DOHH2 (cell line): ENCODE results near the gene OR4K13.

ENCODE experiments used
- H3F3A ChIP-seq: fragments of 200-600 bp; sonication (generic), shearing (Covaris generic); 2 replicates; pipeline ENCODE4 v1.6.0; 2016; ENCODE audit warnings: antibody characterized with exemption, mild to moderate bottlenecking; ENCODE audit not compliant: control insufficient read depth, insufficient read depth
- H3K27ac ChIP-seq: fragments of 200-600 bp; sonication (generic); 2 replicates; pipeline ENCODE4 v1.5.1; 2014; ENCODE audit warnings: low read depth, mild to moderate bottlenecking, low read length, moderate library complexity
- H3K27me3 ChIP-seq: fragments of 200-600 bp; sonication (generic); 2 replicates; pipeline ENCODE4 v1.6.1; 2014; ENCODE audit warnings: mild to moderate bottlenecking, low read length, mixed read lengths; ENCODE audit not compliant: control insufficient read depth
- H3K36me3 ChIP-seq: fragments of 200-600 bp; sonication (generic); 2 replicates; pipeline ENCODE4 v1.6.1; 2014; ENCODE audit warnings: mild to moderate bottlenecking, low read length, moderate library complexity, mixed read lengths; ENCODE audit not compliant: control insufficient read depth
- H3K4me1 ChIP-seq: fragments of 200-600 bp; sonication (generic); 2 replicates; pipeline ENCODE4 v1.6.1; 2014; ENCODE audit warnings: mild to moderate bottlenecking, low read length, mixed read lengths; ENCODE audit not compliant: control insufficient read depth
- H3K4me2 ChIP-seq: fragments of 200-600 bp; sonication (generic); 2 replicates; pipeline ENCODE4 v1.6.0; 2014; ENCODE audit warnings: mild to moderate bottlenecking, low read length, moderate library complexity
- H3K4me3 ChIP-seq: fragments of 200-600 bp; sonication (generic); 2 replicates; pipeline ENCODE4 v1.5.1; 2014; ENCODE audit warnings: mild to moderate bottlenecking, low read length, mixed read lengths
- H3K79me2 ChIP-seq: fragments of 200-600 bp; sonication (generic); 2 replicates; pipeline ENCODE4 v1.6.1; 2014; ENCODE audit warnings: mild to moderate bottlenecking, low read length, mixed read lengths; ENCODE audit not compliant: control insufficient read depth
- H3K9me2 ChIP-seq: fragments of 200-600 bp; sonication (generic); replicated peaks from 2 replicates; pipeline ENCODE4 v1.6.1; 2014; ENCODE audit warnings: mild to moderate bottlenecking, low read length, mixed read lengths; ENCODE audit not compliant: control insufficient read depth
- H3K9me3 ChIP-seq: fragments of 200-600 bp; sonication (generic); 2 replicates; pipeline ENCODE4 v1.6.1; 2014; ENCODE audit warnings: antibody characterized with exemption, low read length, mixed read lengths; ENCODE audit not compliant: control insufficient read depth, insufficient read depth
- H4K20me1 ChIP-seq: fragments of 200-600 bp; sonication (generic); 2 replicates; pipeline ENCODE4 v1.6.0; 2014; ENCODE audit warnings: low read depth, mild to moderate bottlenecking, antibody characterized with exemption, low read length, moderate library complexity; ENCODE audit not compliant: control insufficient read depth, insufficient read depth
- EZH2phosphoT487 ChIP-seq: fragments of 200-600 bp; sonication (generic); IDR thresholded peaks from 2 replicates; pipeline ENCODE4 v1.6.1; 2017; ENCODE audit warnings: borderline replicate concordance, mild to moderate bottlenecking, antibody characterized with exemption, low read length, moderate library complexity, mixed read lengths
- TF ChIP-seq, protein P1 (sequence below): fragments of 200-600 bp; sonication (generic); IDR thresholded peaks from one replicate; pipeline ENCODE4 v1.5.1; 2014; ENCODE audit warnings: antibody characterized with exemption, mild to moderate bottlenecking, low read depth, low read length; ENCODE audit not compliant: poor library complexity, severe bottlenecking

The OR4K13 gene

DNA sequence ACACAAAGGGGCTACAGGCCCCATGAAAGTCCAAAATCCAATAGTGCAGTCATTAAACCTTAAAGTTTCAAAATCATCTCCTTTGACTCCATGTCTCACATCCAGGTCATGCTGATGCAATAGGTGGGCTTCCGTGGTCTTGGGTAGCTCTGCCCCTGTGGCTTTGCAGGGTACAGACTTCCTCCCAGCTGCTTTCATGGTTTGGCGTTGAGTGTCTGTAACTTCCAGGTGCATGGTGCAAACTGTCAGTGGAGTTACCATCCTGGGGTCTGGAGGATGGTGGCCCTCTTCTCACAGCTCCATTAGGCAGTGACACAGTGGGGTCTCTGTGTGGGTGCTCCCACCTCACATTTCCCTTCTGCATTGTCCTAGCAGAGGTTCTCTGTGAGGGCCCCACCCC lies 42.4 kb downstream of the OR4K13 start:
- TF ChIP-seq, protein P1, sequence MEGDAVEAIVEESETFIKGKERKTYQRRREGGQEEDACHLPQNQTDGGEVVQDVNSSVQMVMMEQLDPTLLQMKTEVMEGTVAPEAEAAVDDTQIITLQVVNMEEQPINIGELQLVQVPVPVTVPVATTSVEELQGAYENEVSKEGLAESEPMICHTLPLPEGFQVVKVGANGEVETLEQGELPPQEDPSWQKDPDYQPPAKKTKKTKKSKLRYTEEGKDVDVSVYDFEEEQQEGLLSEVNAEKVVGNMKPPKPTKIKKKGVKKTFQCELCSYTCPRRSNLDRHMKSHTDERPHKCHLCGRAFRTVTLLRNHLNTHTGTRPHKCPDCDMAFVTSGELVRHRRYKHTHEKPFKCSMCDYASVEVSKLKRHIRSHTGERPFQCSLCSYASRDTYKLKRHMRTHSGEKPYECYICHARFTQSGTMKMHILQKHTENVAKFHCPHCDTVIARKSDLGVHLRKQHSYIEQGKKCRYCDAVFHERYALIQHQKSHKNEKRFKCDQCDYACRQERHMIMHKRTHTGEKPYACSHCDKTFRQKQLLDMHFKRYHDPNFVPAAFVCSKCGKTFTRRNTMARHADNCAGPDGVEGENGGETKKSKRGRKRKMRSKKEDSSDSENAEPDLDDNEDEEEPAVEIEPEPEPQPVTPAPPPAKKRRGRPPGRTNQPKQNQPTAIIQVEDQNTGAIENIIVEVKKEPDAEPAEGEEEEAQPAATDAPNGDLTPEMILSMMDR, result no peak
- TF ChIP-seq EZH2phosphoT487, result no peak
- no peaks in the 10 kb centered on the region for H3K9me2 ChIP-seq
- H3K4me3 ChIP-seq, result no peak overlapping the region
- no peaks in the 10 kb centered on the region for H3F3A ChIP-seq
- no peaks in the 10 kb centered on the region for H4K20me1 ChIP-seq
- no peak overlapping the region for H3K27ac ChIP-seq
- no peaks in the 10 kb centered on the region for H3K36me3 ChIP-seq
- no peaks in the 10 kb centered on the region for H3K4me1 ChIP-seq
- no peaks in the 10 kb centered on the region for H3K79me2 ChIP-seq
- H3K4me2 ChIP-seq, result no peak overlapping the region
- H3K9me3 ChIP-seq, result no peaks in the 10 kb centered on the region
- no peaks in the 10 kb centered on the region for H3K27me3 ChIP-seq
